Daoy (cell line): ENCODE data around the gene MS4A4E. TPM values are rescaled to one million over a fixed set of nuclear protein-coding genes. Genes with fewer than 3 reads are reported as not detected.
A peak's percentile ranks its signal among the peaks of the same experiment; 100 is the strongest.
"Not testable (repeated sequence)": the region's sequence is repeated elsewhere in the genome, so short reads cannot be mapped to it uniquely, and the experiment has no call there.

Source experiments
- DNase-seq: peaks from one replicate; pipeline ENCODE4 v3.0.0-alpha.2; 2015; ENCODE audit warnings: low read depth
- total RNA-seq: library from RNA; depleted of rRNA; stranded (reverse); fragments of >200 nt; shearing (Covaris generic); gene quantifications from 2 replicates; pipeline ENCODE4 v1.2.3, GENCODE V29; 2014

MS4A4E gene
- total RNA-seq, 1 experiment from 2014 or later, result not detected

- DNase-seq, result no peak
These were observed 21.2 kb downstream of the MS4A4E start for GRCh38 chr11:60221692-60222091.

GRCh38 chr11:60221181-60221580 lies 21.8 kb downstream of the MS4A4E start:
- no peak for DNase-seq

DNA sequence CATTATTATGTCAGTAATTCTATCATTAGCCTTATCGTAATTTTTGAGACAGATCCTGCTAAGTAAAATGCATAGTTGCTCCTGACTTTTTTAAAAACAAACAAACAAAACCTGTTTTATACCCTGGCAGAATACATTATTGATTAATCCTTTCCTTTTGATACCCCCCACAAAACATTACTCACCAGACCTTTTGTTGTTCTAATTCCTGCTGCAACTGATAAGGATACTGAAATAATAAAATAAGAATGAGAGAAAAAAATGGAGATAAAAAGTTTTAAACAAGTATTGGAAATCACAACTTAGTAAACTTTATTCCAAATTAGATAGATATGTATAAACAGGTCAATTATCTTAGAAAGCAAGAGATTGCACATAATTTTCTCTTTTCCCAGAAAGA lies 28.6 kb downstream of the MS4A4E start:
- DNase-seq, result no peak

DNA sequence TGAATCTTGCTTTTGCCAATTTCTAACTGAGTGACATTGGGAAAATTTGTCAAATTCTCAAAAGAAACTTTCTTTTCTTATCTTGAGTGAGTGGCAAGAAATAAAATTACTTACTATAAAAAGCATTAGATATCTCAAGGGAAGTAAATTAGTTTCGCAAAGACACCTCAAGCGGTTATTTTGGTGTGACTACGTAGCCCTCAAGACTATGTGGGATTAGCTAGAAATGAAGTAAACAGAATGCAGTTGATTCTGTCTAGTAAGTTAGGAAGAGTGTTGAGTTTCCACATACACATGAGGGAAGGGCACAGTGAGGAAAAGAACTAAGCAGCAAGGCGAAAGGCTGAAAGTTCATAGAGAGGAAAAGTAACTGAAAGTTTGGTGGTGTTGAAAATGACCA lies 31.7 kb downstream of the MS4A4E start:
- no peak for DNase-seq

- DNase-seq, result no peak
These were observed 33.0 kb downstream of the MS4A4E start for GRCh38 chr11:60209977-60210376.

GRCh38 chr11:60208951-60209350 lies 34.0 kb downstream of the MS4A4E start:
- DNase-seq, result no peak

GRCh38 chr11:60208146-60208895 lies 34.6 kb downstream of the MS4A4E start:
- peak; percentile 10 for DNase-seq

- DNase-seq, result peak; percentile 20
These were observed 36.3 kb downstream of the MS4A4E start for GRCh38 chr11:60206616-60207015.

DNA sequence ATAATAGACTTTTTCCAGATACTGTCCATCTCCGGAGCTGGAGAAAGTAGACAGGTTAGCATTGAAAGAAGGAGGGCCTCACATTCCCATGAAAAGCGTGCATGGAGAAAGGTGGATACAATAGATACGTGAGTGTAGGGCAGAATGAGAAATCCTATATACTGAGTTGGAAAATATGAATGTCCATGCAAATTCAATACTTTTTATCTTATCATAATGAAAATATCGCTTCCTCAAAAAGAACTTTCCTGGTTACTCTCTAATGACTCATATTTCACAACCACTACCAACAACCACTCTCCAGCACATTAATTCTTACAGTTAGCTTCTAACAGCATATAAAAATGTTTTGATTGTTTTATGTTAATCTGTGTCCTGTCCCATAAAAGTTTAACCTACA lies 38.0 kb downstream of the MS4A4E start:
- DNase-seq, result no peak

DNA sequence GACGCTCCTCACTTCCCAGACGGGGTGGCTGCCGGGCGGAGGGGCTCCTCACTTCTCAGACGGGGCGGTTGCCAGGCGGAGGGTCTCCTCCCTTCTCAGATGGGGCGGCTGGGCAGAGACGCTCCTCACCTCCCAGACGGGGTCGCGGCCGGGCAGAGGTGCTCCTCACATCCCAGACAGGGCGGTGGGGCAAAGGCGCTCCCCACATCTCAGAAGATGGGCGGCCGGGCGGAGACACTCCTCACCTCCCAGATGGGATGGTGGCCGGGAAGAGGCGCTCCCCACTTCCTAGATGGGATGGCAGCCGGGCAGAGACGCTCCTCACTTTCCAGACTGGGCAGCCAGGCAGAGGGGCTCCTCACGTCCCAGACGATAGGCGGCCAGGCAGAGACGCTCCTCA lies 41.6 kb downstream of the MS4A4E start:
- DNase-seq, result not testable (repeated sequence)

DNA sequence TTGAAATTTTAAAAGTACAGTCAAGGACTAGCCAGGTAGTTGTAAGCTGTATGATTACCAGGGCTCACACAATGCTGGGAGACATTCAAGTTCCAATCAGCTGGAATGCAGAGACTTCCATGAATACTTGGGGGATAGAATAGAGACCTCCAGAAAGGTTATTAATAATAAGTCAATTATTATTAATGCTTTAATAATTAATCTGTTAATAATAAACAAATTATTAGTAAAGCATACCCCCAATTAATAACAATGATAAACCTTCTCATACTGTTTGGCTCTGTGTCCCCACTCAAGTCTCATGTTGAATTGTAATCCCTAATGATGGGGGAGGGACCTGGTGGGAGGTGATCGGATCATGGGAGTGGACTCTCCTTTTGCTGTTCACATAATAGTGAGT lies 45.5 kb downstream of the MS4A4E start:
- no peak for DNase-seq

- no peak for DNase-seq
These were observed 47.0 kb downstream of the MS4A4E start for GRCh38 chr11:60195923-60196368.

- no peak for DNase-seq
These were observed 48.4 kb downstream of the MS4A4E start for GRCh38 chr11:60194511-60194910.

- peak; percentile 69 for DNase-seq
These were observed 49.1 kb downstream of the MS4A4E start for GRCh38 chr11:60193687-60194433.

DNA sequence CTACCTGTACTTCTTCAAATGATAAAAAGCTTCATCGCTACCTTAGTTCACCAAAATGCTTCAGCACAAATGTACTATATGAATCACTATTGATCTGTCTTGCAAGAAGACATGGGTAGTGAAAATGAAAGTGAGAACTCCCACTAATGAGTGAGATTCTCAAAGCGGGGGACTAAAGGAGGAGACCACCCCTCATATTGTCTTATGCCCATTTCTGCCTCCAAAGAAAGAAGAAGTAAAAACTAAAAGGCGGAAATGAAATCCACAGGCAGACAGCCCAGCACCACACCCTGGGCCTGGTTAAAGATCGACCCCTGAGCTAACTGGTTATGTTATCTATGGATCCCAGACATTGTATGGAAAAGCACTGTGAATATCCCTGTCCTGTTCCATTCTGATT lies 50.4 kb downstream of the MS4A4E start:
- not testable (repeated sequence) for DNase-seq

DNA sequence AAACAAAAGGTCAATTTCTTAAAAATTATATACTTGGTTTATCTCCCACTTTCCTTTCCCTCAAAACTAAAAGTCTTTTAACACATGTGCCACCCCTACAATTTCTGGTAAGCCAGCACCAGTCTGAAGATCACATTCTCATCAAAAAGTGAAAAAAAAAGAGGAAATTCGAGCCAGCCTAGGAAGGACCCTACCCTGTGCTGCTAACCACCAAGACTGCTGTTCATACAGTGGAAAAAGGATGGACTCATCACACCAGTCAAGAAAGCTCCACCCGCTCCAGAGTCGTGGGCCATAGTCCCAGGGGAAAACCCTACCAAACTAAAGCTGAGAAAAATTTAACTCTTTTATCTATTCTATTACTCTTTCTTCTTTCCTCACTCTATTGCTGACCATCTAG lies 54.5 kb downstream of the MS4A4E start:
- DNase-seq, result not testable (repeated sequence)

GRCh38 chr11:60186128-60186527 lies 56.8 kb downstream of the MS4A4E start:
- not testable (repeated sequence) for DNase-seq

DNA sequence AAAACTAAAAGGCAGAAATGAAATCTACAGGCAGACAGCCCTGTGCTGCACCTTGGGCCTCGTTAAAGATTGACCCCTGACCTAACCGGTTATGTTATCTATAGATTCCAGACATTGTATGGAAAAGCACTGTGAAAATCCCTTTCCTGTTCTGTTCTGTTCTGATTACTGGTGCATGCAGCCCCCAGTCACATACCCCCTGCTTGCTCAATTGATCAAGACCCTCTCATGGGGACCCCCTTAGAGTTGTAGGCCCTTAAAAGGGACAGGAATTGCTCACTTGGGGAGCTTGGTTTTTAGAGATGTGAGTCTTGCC lies 57.5 kb downstream of the MS4A4E start:
- not testable (repeated sequence) for DNase-seq

DNA sequence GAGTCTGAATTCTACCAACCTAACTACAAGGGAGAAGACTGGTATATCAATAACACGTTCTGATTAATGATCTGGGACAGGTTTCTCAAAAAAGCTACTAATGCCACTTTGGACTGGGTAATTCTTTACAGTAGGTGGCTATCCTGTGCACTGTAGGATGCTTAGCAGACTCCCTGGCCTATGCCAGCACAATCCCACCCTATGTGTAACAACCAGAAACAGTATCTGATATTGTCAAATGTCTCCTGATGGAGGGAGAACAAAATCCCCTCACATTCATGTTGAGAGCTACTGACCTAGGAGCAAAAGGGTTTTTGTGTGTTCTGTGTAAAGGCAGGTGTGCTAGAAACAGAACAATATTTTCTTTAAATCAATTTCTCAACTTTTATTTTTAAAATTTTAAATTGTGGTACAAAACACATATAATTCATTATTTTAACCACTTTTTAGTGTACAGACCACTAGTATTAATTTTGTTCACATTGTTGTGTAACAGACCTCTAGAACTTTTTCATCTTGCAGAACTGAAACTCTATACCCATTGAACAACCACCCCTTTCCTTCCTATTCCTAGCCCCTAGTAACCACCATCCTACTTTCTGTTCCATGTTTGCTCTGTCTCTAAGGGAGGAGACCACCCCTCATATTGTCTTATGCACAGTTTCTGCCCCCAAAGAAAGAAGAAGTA lies 58.0 kb downstream of the MS4A4E start:
- no peak for DNase-seq

- DNase-seq, result no peak
These were observed 59.2 kb downstream of the MS4A4E start for GRCh38 chr11:60183591-60184205.

DNA sequence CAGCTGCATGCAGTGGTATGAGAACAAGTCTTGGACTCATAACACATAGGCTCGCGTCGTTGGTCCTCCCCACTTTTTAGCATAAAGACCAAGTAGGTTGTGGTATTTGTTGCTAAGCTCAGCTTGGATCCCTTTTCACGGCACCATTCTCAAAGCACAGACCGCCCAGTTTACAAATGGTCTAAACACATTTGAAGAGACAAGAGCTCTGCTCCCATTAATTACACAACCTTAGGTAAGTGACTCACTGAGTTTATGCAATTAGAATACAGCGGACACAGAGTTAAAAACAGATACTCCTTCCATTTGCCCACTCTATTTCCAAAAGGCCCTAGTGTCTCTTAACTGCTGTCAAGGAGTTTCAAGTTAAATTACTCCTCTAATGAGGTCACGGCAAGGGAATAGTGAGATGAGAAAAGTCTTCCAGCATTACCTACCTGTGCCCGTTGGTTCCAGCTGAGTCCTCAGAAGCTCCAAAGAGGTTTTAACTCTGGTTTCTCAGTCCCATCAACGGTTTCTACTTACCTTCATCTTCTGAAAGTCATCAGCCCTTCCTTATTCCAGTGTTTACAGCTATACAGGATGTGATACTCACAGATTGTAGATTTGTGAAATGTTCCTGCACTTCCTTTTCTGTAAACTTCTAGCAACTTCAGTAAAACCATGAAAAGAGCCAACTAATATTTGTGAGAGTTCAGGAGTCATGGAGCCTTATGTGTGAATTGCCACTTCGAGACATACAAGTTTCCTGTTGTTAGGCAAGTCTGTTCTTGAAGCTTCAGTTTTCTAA lies 60.2 kb downstream of the MS4A4E start, which contains the start of gene MS4A6A:
MS4A6A (minus strand) TSS at position 543 of the 790 bp plus-strand sequence. CDS start 1,356 bp downstream, outside the sequence.
- DNase-seq, result no peak
